Transverse colon (tissue), 4 donors: ENCODE measurements around the gene TRABD.

Source experiments
- CTCF ChIP-seq, 5 experiments: fragments of 200-600 bp in 3 of 5; fragments of 450-650 bp in 2 of 5; sonication (generic) in 3 of 5; IDR thresholded peaks; 1 replicate in 2 of 5; 2 replicates in 3 of 5; pipeline ENCODE4 v1.5.1; 2016 to 2017; ENCODE audit warnings: antibody characterized with exemption in 5 of 5, inconsistent platforms in 3 of 5, mild to moderate bottlenecking in 2 of 5, moderate library complexity in 1 of 5
- POLR2A ChIP-seq: fragments of 450-650 bp; IDR thresholded peaks from one replicate; pipeline ENCODE4 v1.6.1; 2016; ENCODE audit warnings: antibody characterized with exemption, mild to moderate bottlenecking, moderate library complexity
- POLR2AphosphoS5 ChIP-seq, 3 donors: sonication (generic); formaldehyde crosslinking; IDR thresholded peaks; one replicate each; pipeline ENCODE4 v1.6.1; 2016; ENCODE audit warnings: antibody characterized with exemption in 3 of 3

- TF ChIP-seq CTCF (IDR thresholded peaks at IDR 0.05) (no peak), POLR2AphosphoS5 (IDR thresholded peaks at IDR 0.05) (no peak), POLR2A (no peak)
Measured at GRCh38 chr22:50238755-50239154, 53.0 kb downstream of the TRABD start.
